ENCODE measurements around the gene PCMT1. TPM values are rescaled to one million over a fixed set of nuclear protein-coding genes. Genes with fewer than 3 reads are reported as not detected.
"Not testable (repeated sequence)": the region's sequence is repeated elsewhere in the genome, so short reads cannot be mapped to it uniquely, and the experiment has no call there.

The PCMT1 gene
- total and polyA plus RNA-seq, 2 of the 13 experiments (the other 11 are each of a cell fraction or from before 2014, with no cell fraction given): 112 to 169 TPM

DNA sequence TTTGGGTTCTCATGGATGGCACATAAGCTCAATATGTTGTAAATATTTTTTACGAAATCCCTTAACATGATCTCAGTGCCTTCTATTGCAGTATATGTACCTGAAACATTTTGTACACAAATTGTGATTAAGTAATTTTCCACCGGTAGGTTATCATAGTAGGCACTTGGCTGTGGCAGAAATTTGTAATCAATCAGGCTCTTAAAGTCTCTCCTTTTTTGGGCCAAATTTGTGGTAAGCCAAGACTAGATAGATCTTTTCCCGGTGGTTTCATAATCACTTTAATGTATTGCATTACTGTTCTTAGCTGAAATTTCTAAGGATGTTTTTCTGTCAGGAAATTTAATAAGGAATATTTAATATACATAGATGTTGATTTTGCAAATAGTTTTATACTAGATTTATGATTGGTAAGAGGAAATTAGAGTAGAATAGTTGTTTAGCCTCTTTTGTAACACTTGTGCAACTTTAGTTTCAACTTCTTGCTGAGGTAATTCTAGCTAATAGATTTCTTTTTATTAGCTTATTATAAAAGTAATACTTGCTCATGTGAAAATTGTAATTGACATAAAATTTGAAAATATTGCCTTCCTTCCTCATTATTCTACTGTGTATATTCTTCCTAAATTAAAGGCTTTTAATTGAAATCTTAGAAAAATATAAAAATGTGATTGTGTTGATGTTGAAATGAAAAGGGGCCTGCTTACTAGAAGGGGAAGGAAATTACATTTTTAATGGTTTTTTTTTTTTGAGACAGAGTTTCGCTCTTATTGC is 3.2 kb downstream of the PCMT1 start (continued):
- TF ChIP-seq, protein P1, sequence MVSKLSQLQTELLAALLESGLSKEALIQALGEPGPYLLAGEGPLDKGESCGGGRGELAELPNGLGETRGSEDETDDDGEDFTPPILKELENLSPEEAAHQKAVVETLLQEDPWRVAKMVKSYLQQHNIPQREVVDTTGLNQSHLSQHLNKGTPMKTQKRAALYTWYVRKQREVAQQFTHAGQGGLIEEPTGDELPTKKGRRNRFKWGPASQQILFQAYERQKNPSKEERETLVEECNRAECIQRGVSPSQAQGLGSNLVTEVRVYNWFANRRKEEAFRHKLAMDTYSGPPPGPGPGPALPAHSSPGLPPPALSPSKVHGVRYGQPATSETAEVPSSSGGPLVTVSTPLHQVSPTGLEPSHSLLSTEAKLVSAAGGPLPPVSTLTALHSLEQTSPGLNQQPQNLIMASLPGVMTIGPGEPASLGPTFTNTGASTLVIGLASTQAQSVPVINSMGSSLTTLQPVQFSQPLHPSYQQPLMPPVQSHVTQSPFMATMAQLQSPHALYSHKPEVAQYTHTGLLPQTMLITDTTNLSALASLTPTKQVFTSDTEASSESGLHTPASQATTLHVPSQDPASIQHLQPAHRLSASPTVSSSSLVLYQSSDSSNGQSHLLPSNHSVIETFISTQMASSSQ (IDR thresholded peaks at IDR 0.05; ENCODE audit: low read depth): no peak
- TF ChIP-seq, protein P1 (CRISPR knock-in tag; IDR thresholded peaks at IDR 0.05; ENCODE audit: borderline replicate concordance): no peak

DNA sequence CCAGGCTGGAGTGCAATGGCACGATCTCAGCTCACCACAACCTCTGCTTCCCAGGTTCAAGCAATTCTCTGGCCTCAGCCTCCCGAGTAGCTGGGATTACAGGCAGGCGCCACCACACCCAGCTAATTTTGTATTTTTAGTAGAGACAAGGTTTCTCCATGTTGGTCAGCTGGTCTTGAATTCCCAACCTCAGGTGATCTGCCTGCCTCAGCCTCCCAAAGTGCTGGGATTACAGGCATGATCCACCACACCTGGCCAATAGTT is 3.8 kb downstream of the PCMT1 start:
- Histone ChIP-seq H3K4me2 (ENCODE audit: low read depth, low read length) (0 out of 2 replicates have a peak overlapping the region, but pooled peaks have one; percentile 9), H3K79me2 (ENCODE audit: insufficient read depth, low read length) (peaks cover 82% of the 10 kb centered on the region), H4K20me1 (ENCODE audit: insufficient read depth, low read length) (peaks cover 33% of the 10 kb centered on the region), H3K4me1 (ENCODE audit: insufficient read depth, low read length) (peaks cover 55% of the 10 kb centered on the region)
- H3K27ac ChIP-seq (ENCODE audit: extremely low read length, insufficient read depth, low read length); H3K4me3 ChIP-seq (replicated peaks in 1 of 3; ENCODE audit: insufficient read depth in 1 of 3, low read depth in 2 of 3, low read length in 3 of 3); H3K9ac ChIP-seq (ENCODE audit: insufficient read depth, low read depth, low read length); intact Hi-C loops (cut with micrococcal nuclease; ENCODE audit: unreplicated experiment); CTCF ChIA-PET (ENCODE audit: low intra/inter-chr PET ratio, low total read pairs); H3K36me3 ChIP-seq (replicated peaks in 1 of 2; ENCODE audit: control insufficient read depth in 1 of 2, insufficient read depth in 2 of 2, low read length in 2 of 2); H2AFZ ChIP-seq (ENCODE audit: low read length); DNase-seq (ENCODE audit: low spot score); ATAC-seq; H3K9me3 ChIP-seq (ENCODE audit: low read length); FAIRE-seq; H3K27me3 ChIP-seq (ENCODE audit: control insufficient read depth in 1 of 2, insufficient read depth in 2 of 2, low read length in 2 of 2); in situ Hi-C loops (cut with HindIII; ENCODE audit: extremely low pct_ligation_motif_present, low pct_unique_long_range_greater_than_20kb); BruUV-seq (replicated peaks): not testable (repeated sequence)
- TF ChIP-seq ZNF460 (CRISPR knock-in tag; IDR thresholded peaks at IDR 0.05; ENCODE audit: borderline replicate concordance): peak; percentile 52; the same call in 1 of the 2 replicates
- 98% methylated on average over 3 of the region's 3 CpGs for WGBS (ENCODE audit: low lambda C conversion rate)
- POLR2A ChIA-PET: interaction anchor here (1.9 kb wide), 1 partner anchor 35 kb away, joined by 8 read pairs; the partner anchor contains the start of gene LATS1
